Activated T-helper 17 cell treated with anti-CD3 and anti-CD28 coated beads, Interleukin-2, amount 50 U/mL, for 72 hours (primary cell): ENCODE data around the gene RIMBP2. TPM values are rescaled to one million over a fixed set of nuclear protein-coding genes. Genes with fewer than 3 reads are reported as not detected.

Source experiments
- ATAC-seq: fragments of 150-1000 bp; cut with Tn5 transposase; replicated peaks from 2 replicates; pipeline ENCODE4 v1.10.0; 2021; ENCODE audit warnings: mild to moderate bottlenecking, moderate library complexity
- H3K27ac Mint-ChIP-seq: one replicate; pipeline ENCODE4 v1.8.0; 2022; ENCODE audit warnings: mixed read lengths
- H3K27me3 Mint-ChIP-seq: one replicate; pipeline ENCODE4 v1.8.0; 2022; ENCODE audit warnings: mixed read lengths
- H3K36me3 Mint-ChIP-seq: one replicate; pipeline ENCODE4 v1.8.0; 2022; ENCODE audit warnings: low read depth, mild to moderate bottlenecking, mixed read lengths
- H3K4me1 Mint-ChIP-seq: one replicate; pipeline ENCODE4 v1.8.0; 2022; ENCODE audit warnings: mixed read lengths
- H3K4me3 Mint-ChIP-seq: one replicate; pipeline ENCODE4 v1.8.0; 2022; ENCODE audit warnings: mild to moderate bottlenecking, mixed read lengths
- H3K9me3 Mint-ChIP-seq: one replicate; pipeline ENCODE4 v1.8.0; 2022; ENCODE audit warnings: mixed read lengths
- total RNA-seq, 2 donors: library from RNA; stranded (reverse); gene quantifications; one replicate each; pipeline ENCODE4 v1.2.3, GENCODE V29; 2022

Gene RIMBP2
- total RNA-seq, 2 donors from 2014 or later, result 0.29 TPM; not detected in 1

- Mint-ChIP-seq H3K9me3 (no peaks in the 10 kb centered on the region), H3K4me1 (no peaks in the 10 kb centered on the region), H3K4me3 (no peak overlapping the region), H3K27me3 (no peaks in the 10 kb centered on the region), H3K36me3 (no peaks in the 10 kb centered on the region), H3K27ac (no peak overlapping the region)
- no peak for ATAC-seq
Observed at GRCh38 chr12:130437555-130438242, 278.4 kb downstream of the RIMBP2 start.

- Mint-ChIP-seq H3K9me3 (no peaks in the 10 kb centered on the region), H3K36me3 (no peaks in the 10 kb centered on the region), H3K4me3 (no peak overlapping the region), H3K4me1 (no peaks in the 10 kb centered on the region), H3K27me3 (no peaks in the 10 kb centered on the region), H3K27ac (no peak overlapping the region)
- no peak for ATAC-seq
Observed at GRCh38 chr12:130436741-130437501, 279.2 kb downstream of the RIMBP2 start.

- H3K4me3 Mint-ChIP-seq, result no peak overlapping the region
- H3K4me1 Mint-ChIP-seq, result no peaks in the 10 kb centered on the region
- H3K36me3 Mint-ChIP-seq, result no peaks in the 10 kb centered on the region
- ATAC-seq, result no peak
- no peaks in the 10 kb centered on the region for H3K9me3 Mint-ChIP-seq
- H3K27ac Mint-ChIP-seq, result no peak overlapping the region
- H3K27me3 Mint-ChIP-seq, result no peaks in the 10 kb centered on the region
Observed at GRCh38 chr12:130435826-130436225, 280.3 kb downstream of the RIMBP2 start.

- Mint-ChIP-seq H3K4me3 (no peak overlapping the region), H3K9me3 (no peaks in the 10 kb centered on the region), H3K27me3 (no peaks in the 10 kb centered on the region), H3K4me1 (no peaks in the 10 kb centered on the region), H3K27ac (no peak overlapping the region), H3K36me3 (no peaks in the 10 kb centered on the region)
- ATAC-seq, result no peak
Observed at GRCh38 chr12:130435331-130435730, 280.8 kb downstream of the RIMBP2 start.

- no peaks in the 10 kb centered on the region for H3K9me3 Mint-ChIP-seq
- H3K36me3 Mint-ChIP-seq, result no peaks in the 10 kb centered on the region
- no peaks in the 10 kb centered on the region for H3K4me1 Mint-ChIP-seq
- no peak overlapping the region for H3K27ac Mint-ChIP-seq
- H3K27me3 Mint-ChIP-seq, result no peaks in the 10 kb centered on the region
- ATAC-seq, result no peak
- no peak overlapping the region for H3K4me3 Mint-ChIP-seq
Observed at GRCh38 chr12:130434560-130434959, 281.5 kb downstream of the RIMBP2 start.

GRCh38 chr12:130433834-130434233 lies 282.3 kb downstream of the RIMBP2 start:
- Mint-ChIP-seq H3K4me3 (no peak overlapping the region), H3K9me3 (no peaks in the 10 kb centered on the region)

GRCh38 chr12:130433411-130433810 lies 282.7 kb downstream of the RIMBP2 start:
- Mint-ChIP-seq H3K36me3 (no peaks in the 10 kb centered on the region), H3K9me3 (no peaks in the 10 kb centered on the region)

More at GRCh38 chr12:130433834-130434233, 282.3 kb downstream of the RIMBP2 start:
- no peak for ATAC-seq
- H3K27me3 Mint-ChIP-seq, result no peaks in the 10 kb centered on the region
- H3K36me3 Mint-ChIP-seq, result no peaks in the 10 kb centered on the region
- no peak overlapping the region for H3K27ac Mint-ChIP-seq
- H3K4me1 Mint-ChIP-seq, result no peaks in the 10 kb centered on the region

GRCh38 chr12:130431176-130431575 lies 284.9 kb downstream of the RIMBP2 start:
- H3K4me1 Mint-ChIP-seq, result no peaks in the 10 kb centered on the region

More at GRCh38 chr12:130433411-130433810, 282.7 kb downstream of the RIMBP2 start:
- Mint-ChIP-seq H3K27ac (no peak overlapping the region), H3K27me3 (no peaks in the 10 kb centered on the region), H3K4me3 (no peak overlapping the region), H3K4me1 (no peaks in the 10 kb centered on the region)
- no peak for ATAC-seq

GRCh38 chr12:130429656-130430505 lies 286.2 kb downstream of the RIMBP2 start:
- Mint-ChIP-seq H3K27ac (no peak overlapping the region), H3K4me3 (no peak overlapping the region), H3K27me3 (no peaks in the 10 kb centered on the region), H3K9me3 (no peaks in the 10 kb centered on the region), H3K36me3 (no peaks in the 10 kb centered on the region), H3K4me1 (no peaks in the 10 kb centered on the region)
- no peak for ATAC-seq

More at GRCh38 chr12:130431176-130431575, 284.9 kb downstream of the RIMBP2 start:
- Mint-ChIP-seq H3K27me3 (no peaks in the 10 kb centered on the region), H3K9me3 (no peaks in the 10 kb centered on the region), H3K27ac (no peak overlapping the region), H3K36me3 (no peaks in the 10 kb centered on the region), H3K4me3 (no peak overlapping the region)
- no peak for ATAC-seq

- H3K36me3 Mint-ChIP-seq, result no peaks in the 10 kb centered on the region
- H3K4me1 Mint-ChIP-seq, result no peaks in the 10 kb centered on the region
- no peak for ATAC-seq
- H3K27me3 Mint-ChIP-seq, result no peaks in the 10 kb centered on the region
- no peak overlapping the region for H3K4me3 Mint-ChIP-seq
- H3K9me3 Mint-ChIP-seq, result no peaks in the 10 kb centered on the region
- H3K27ac Mint-ChIP-seq, result no peak overlapping the region
Observed at GRCh38 chr12:130428116-130428515, 288.0 kb downstream of the RIMBP2 start.

GRCh38 chr12:130427381-130427887 lies 288.7 kb downstream of the RIMBP2 start:
- Mint-ChIP-seq H3K27me3 (no peaks in the 10 kb centered on the region), H3K27ac (no peak overlapping the region), H3K4me3 (no peak overlapping the region), H3K9me3 (no peaks in the 10 kb centered on the region), H3K36me3 (no peaks in the 10 kb centered on the region), H3K4me1 (no peaks in the 10 kb centered on the region)
- no peak for ATAC-seq

GRCh38 chr12:130425698-130426245 lies 290.3 kb downstream of the RIMBP2 start:
- Mint-ChIP-seq H3K27me3 (no peaks in the 10 kb centered on the region), H3K4me1 (no peaks in the 10 kb centered on the region)

GRCh38 chr12:130424858-130425697 lies 291.0 kb downstream of the RIMBP2 start:
- no peaks in the 10 kb centered on the region for H3K36me3 Mint-ChIP-seq
- no peak overlapping the region for H3K27ac Mint-ChIP-seq
- H3K4me3 Mint-ChIP-seq, result no peak overlapping the region
- no peaks in the 10 kb centered on the region for H3K4me1 Mint-ChIP-seq
- no peaks in the 10 kb centered on the region for H3K9me3 Mint-ChIP-seq
- no peaks in the 10 kb centered on the region for H3K27me3 Mint-ChIP-seq
- no peak for ATAC-seq

More at GRCh38 chr12:130425698-130426245, 290.3 kb downstream of the RIMBP2 start:
- Mint-ChIP-seq H3K27ac (no peak overlapping the region), H3K4me3 (no peak overlapping the region), H3K36me3 (no peaks in the 10 kb centered on the region), H3K9me3 (no peaks in the 10 kb centered on the region)
- ATAC-seq, result no peak
